Lower leg skin (tissue), 4 donors: ENCODE data around the gene TBC1D10B. TPM values are rescaled to one million over a fixed set of nuclear protein-coding genes. Genes with fewer than 3 reads are reported as not detected.
"Not testable (repeated sequence)": the region's sequence is repeated elsewhere in the genome, so short reads cannot be mapped to it uniquely, and the experiment has no call there.

Experiments
- DNase-seq, 2 donors: peaks; one replicate each; pipeline ENCODE4 v3.0.0-alpha.2; 2019; ENCODE audit warnings: low spot score in 2 of 2
- H3K4me3 ChIP-seq: fragments of 200-600 bp; sonication (generic); 2 replicates; pipeline ENCODE4 v1.5.1; 2017; ENCODE audit warnings: mild to moderate bottlenecking, low read depth; ENCODE audit not compliant: poor library complexity, severe bottlenecking
- POLR2A ChIP-seq, 2 donors: fragments of 450-650 bp; IDR thresholded peaks; one replicate each; pipeline ENCODE4 v1.6.1; 2016 to 2017; ENCODE audit warnings: antibody characterized with exemption in 2 of 2, mild to moderate bottlenecking in 1 of 2, moderate library complexity in 1 of 2
- WGBS, 2 donors: methylation state at CpG; one replicate each; pipeline ENCODE4 v1.1.5; 2018; 5-methylcytosine and 5-hydroxymethylcytosine counted together
- intact Hi-C: fragments of 100-400 bp; cut with DNase I; formaldehyde crosslinking; loops from one replicate; pipeline ENCODE4 v1.15.0; 2023; ENCODE audit warnings: low total_unique reads
- total RNA-seq, 4 donors: library from RNA; depleted of rRNA; stranded (reverse); fragments of >200 nt; gene quantifications; one replicate each; pipeline ENCODE4 v1.1.0, GENCODE V29; 2016
- TF ChIP-seq, protein P1 (sequence below), 3 donors: fragments of 450-650 bp; IDR thresholded peaks; one replicate each; pipeline ENCODE4 v1.5.1; 2016; ENCODE audit warnings: antibody characterized with exemption in 3 of 3, mild to moderate bottlenecking in 3 of 3, moderate library complexity in 2 of 3

Gene TBC1D10B
- total RNA-seq, 4 donors from 2014 or later, result 33.2 to 51.8 (median 41.9) TPM

GRCh38 chr16:30342751-30343490, 27.4 kb downstream of the TBC1D10B start:
- DNase-seq, result peak in 1 of 2 donors; percentile 78
- WGBS, 2 donors, result 92 to 94% methylated on average over 28 to 32 of the region's 32 CpGs
- no peak overlapping the region for H3K4me3 ChIP-seq
- TF ChIP-seq POLR2A (IDR thresholded peaks at IDR 0.05), result no peak
- TF ChIP-seq, protein P1, sequence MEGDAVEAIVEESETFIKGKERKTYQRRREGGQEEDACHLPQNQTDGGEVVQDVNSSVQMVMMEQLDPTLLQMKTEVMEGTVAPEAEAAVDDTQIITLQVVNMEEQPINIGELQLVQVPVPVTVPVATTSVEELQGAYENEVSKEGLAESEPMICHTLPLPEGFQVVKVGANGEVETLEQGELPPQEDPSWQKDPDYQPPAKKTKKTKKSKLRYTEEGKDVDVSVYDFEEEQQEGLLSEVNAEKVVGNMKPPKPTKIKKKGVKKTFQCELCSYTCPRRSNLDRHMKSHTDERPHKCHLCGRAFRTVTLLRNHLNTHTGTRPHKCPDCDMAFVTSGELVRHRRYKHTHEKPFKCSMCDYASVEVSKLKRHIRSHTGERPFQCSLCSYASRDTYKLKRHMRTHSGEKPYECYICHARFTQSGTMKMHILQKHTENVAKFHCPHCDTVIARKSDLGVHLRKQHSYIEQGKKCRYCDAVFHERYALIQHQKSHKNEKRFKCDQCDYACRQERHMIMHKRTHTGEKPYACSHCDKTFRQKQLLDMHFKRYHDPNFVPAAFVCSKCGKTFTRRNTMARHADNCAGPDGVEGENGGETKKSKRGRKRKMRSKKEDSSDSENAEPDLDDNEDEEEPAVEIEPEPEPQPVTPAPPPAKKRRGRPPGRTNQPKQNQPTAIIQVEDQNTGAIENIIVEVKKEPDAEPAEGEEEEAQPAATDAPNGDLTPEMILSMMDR (IDR thresholded peaks at IDR 0.05), result no peak
- intact Hi-C loops, result no loop called here

GRCh38 chr16:30341971-30342370, 28.3 kb downstream of the TBC1D10B start:
- DNase-seq, result peak in 1 of 2 donors; percentile 20
- 89 to 93% methylated on average over 8 of the region's 8 CpGs for WGBS, 2 donors
- H3K4me3 ChIP-seq, intact Hi-C loops: not testable (repeated sequence)

GRCh38 chr16:30340621-30341020, 29.7 kb downstream of the TBC1D10B start:
- WGBS, 2 donors, result 84 to 87% methylated on average over 10 to 12 of the region's 13 CpGs
- TF ChIP-seq, protein P1 (IDR thresholded peaks at IDR 0.05), result no peak
- TF ChIP-seq POLR2A (IDR thresholded peaks at IDR 0.05), result no peak
- DNase-seq, result peak in 1 of 2 donors; percentile 50

DNA sequence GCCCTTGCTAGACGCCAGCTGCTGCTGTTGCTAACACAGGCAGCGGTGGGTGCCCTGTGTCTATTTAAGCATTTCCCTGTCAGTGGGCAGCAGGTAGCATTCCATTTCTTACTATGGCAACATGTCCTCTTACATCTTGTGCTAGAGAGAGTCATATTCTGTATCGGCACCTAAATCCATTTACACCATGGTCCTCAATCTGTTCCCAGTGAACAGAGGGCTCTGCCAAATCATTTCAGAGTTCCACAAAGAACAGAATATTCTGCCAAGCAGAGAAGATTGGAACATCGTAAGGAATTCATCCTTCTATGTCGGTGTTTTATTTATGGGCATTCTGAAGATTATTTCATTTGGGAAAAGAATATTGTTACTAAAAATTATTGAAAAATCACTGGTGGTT, 31.6 kb downstream of the TBC1D10B start:
- H3K4me3 ChIP-seq, intact Hi-C loops, DNase-seq: not testable (repeated sequence)
- 81 to 87% methylated on average over 5 of the region's 5 CpGs for WGBS, 2 donors

More at GRCh38 chr16:30340621-30341020, 29.7 kb downstream of the TBC1D10B start:
- H3K4me3 ChIP-seq, result no peak overlapping the region
- intact Hi-C loops, result no loop called here

DNA sequence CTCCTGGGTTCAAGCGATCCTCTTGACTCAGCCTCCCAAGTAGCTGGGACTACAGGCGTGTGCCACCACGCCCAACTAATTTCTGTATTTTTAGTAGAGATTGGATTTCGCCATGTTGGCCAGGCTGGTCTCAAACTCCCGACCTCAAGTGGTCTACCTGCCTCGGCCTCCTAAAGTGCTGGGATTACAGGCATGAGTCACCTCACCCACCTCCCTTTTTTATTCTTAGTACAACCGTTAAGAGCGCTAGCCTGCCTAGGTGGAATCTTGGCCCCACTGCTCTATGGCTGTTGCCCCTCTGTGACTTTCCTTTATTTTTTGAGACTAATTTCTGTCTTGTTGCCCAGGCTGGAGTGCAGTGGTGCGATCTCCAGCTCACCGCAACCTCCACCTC, 32.3 kb downstream of the TBC1D10B start:
- peak in 1 of 2 donors; percentile 39 for DNase-seq
- intact Hi-C loops, H3K4me3 ChIP-seq: not testable (repeated sequence)
- WGBS, 2 donors, result 91 to 95% methylated on average over 10 of the region's 10 CpGs

DNA sequence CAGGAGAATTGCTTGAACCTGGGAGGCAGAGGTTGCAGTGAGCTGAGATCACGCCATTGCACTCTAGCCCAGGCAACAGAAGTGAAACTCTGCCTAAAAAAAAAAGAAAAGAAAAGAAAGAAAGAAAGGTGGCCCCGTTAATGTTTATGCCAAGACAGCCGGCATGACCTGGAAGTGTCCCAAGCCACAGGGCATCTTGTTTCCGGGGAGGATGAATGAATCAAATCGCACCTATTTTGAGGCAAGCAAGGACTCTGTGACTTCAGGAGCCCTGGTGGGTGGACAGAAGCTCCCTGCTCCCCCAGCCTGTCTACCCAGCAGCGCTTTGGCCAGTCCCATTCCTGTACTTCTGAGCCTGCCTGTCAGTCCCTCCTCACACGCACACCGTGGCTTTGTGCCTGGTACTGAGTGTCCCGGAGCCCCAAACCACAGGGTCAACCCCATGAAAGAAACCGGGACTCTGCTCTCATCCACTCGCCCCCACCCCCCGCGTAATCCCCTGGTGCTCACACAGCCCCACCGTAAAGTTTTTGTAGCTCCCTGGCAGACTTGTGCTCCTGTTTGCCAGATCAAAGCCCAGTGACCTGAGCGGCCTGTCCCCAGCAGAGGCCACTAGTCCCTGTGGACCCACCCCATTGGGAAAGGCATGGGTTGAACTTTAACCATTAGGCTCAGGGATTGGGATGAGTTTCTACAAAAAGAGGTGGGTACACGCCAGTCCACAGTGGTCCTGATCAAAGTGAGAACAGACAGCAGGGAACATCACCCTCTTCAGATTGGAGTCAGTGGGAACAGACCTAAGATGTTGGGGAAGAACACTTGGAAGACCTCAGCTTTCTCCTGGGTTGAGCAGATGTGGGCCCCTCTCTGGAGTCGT, 34.5 kb downstream of the TBC1D10B start:
- DNase-seq, result no peak
- no peak for TF ChIP-seq POLR2A (IDR thresholded peaks at IDR 0.05)
- TF ChIP-seq, protein P1 (IDR thresholded peaks at IDR 0.05), result no peak
- WGBS, 2 donors, result 41 to 48% methylated on average over 16 to 17 of the region's 17 CpGs
- H3K4me3 ChIP-seq, result no peak overlapping the region
- intact Hi-C loops, result no loop called here

DNA sequence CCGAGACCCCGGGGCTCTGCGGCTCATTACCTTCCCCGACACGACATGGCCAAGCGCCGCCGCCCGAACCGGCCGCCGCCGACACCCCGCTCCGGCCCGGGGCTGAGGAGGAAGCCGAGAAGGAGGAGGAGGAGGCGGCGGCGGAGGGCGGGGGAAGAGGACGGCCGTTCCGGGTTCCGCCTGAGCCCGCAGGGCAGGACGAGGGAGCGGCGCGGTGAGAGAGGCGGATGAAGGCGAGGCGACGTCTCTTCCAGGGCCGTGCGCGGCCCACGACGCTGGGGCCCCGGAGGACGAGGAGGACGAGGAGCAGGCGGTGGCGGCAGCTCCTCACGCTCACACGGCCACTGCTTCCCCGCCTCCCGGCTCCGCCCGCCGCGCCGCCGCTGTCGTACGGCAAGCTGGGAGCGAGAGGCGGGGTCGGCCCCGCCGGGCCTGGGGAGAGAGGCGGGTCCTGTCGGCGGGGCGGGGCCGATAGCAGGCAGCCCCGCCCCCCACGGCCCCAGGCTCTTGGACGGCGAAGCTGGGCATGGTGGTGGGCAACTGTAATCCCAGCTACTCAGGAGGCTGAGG, 35.2 kb downstream of the TBC1D10B start:
- intact Hi-C loops, result not testable (repeated sequence)
- WGBS, 2 donors, result 1% methylated on average over 43 to 68 of the region's 70 CpGs

DNA sequence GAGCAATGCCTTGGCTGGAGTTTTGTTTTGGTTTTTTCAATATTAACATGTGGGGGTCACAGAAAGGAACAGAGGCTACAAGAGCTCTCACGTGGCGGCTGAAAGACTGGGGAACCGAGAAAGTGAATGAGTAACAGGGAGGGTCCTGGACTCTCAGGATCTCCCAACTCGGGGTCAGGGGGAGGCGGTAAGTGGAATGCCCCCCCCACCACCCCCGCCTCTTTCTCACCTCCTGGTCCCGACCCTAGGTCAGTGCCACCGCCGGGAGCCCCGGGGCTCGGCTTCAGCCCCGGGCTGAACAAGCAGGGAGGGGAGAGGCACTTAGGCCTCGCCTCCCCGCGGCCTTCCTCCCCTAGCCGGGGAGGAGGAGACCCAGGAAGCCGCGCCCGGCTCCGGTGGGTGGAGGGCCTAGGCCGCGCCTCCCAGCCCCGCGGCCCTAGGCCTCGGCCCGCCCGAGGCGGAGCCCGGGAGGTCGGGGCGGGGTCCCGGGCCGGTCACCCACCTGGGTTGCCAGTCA, 35.8 kb downstream of the TBC1D10B start:
- peak in 1 of 2 donors; percentile 95 for DNase-seq
- 0 to 1% methylated on average over 6 to 13 of the region's 33 CpGs for WGBS, 2 donors
- peak overlapping the region; percentile 58 for H3K4me3 ChIP-seq
- intact Hi-C loops, result not testable (repeated sequence)

More for the DNA sequence above, 35.2 kb downstream of the TBC1D10B start:
- peak; percentile 73 to 96 for DNase-seq
- peak overlapping the region; percentile 58 for H3K4me3 ChIP-seq
- TF ChIP-seq, protein P1 (IDR thresholded peaks at IDR 0.05), result peak in 1 of 3 donors; percentile 15

- 83 to 96% methylated on average over 6 of the region's 6 CpGs for WGBS, 2 donors
- intact Hi-C loops, DNase-seq: not testable (repeated sequence)
Observed at GRCh38 chr16:30324220-30324619, 46.1 kb downstream of the TBC1D10B start.

DNA sequence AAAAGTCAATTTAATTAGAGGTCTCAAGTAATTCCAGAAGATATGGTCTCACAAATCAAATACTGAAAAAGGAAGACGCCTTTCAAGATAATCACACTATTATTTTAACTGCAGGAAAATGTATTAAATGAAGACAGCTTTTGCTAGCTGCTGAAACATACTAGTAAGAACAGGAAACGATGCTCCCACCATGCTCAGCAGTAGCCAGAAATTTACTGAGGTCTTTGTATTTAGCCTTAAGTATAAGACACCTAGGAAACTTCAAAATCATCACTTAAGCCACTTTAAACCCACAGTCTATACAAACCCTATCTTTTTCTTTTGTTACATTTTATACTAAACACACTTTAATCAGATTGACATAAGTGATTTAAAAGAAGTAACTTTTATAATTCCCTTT, 51.6 kb downstream of the TBC1D10B start:
- 59 to 64% methylated on average over 2 of the region's 2 CpGs for WGBS, 2 donors
- DNase-seq, intact Hi-C loops, H3K4me3 ChIP-seq: not testable (repeated sequence)

More at GRCh38 chr16:30324220-30324619, 46.1 kb downstream of the TBC1D10B start:
- H3K4me3 ChIP-seq, result not testable (repeated sequence)
